ENCODE results near the gene ZNF580. TPM values are rescaled to one million over a fixed set of nuclear protein-coding genes. Genes with fewer than 3 reads are reported as not detected.
A peak's percentile ranks its signal among the peaks of the same experiment; 100 is the strongest.

ZNF580 gene
- polyA plus RNA-seq, 1 donor, result 39.9 TPM

GRCh38 chr19:55674841-55675660, 34.2 kb downstream of the ZNF580 start, which contains the start of gene EPN1:
TSS of gene EPN1 (plus strand) at chr19:55675226. CDS start at chr19:55678628, 3,402 bp downstream.
- peak; percentile 94 for DNase-seq

DNA sequence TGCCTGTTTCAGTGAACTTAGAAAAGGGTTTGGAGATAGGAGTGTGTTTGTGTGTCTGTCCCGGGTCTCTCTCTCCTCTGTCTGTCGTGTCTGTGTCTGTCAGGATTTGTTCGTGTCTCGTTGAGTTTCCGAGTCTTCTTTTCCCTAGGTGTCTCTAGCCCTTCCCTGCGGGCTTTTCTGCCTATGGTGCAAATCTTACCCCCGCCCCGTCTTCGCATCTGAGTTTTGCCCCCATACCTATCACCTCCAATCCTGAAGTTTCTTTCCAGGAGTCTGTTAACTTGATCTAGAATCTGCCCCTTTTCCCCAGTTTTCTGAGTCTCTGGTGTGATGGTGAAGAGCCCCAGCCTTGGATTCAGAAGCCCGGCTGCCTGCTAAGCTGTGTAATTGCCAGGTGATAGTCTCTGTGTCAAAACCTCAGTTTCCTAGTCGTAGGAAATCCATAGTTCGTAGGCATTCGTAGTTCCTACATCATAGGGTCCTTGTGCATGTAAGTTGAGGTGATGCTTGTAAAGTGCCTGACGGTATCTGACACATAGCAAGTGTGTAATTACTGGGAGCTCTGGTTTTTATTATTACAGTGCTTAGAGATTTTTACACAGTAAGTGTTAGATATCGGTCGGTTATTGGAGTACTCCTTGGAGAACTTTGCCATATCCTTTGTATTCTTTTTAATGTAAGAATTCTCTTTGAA, 35.0 kb downstream of the ZNF580 start:
- DNase-seq, result no peak

DNA sequence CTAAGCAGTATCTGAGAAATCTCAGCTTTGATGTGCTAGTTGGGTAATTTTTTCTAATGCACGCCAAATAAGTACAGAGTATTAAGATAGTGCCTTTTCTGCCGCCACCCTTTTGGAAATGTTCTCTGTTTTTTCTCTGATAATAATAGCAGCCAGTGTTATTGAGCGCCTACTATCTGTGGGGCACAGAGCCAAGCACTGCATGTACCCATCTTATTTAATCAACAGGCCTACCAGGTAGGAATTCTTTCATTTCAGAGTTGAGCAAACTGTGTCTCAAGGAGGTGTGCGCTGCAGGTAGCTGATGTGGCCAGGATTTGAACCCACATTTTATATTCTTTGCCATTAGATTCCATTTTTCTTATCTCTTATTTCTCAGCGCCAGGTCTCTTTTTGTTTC, 35.6 kb downstream of the ZNF580 start:
- no peak for DNase-seq

GRCh38 chr19:55676889-55677505, 36.2 kb downstream of the ZNF580 start:
- no peak for DNase-seq

- DNase-seq, result no peak
Observed at GRCh38 chr19:55677572-55678028, 36.8 kb downstream of the ZNF580 start.

DNA sequence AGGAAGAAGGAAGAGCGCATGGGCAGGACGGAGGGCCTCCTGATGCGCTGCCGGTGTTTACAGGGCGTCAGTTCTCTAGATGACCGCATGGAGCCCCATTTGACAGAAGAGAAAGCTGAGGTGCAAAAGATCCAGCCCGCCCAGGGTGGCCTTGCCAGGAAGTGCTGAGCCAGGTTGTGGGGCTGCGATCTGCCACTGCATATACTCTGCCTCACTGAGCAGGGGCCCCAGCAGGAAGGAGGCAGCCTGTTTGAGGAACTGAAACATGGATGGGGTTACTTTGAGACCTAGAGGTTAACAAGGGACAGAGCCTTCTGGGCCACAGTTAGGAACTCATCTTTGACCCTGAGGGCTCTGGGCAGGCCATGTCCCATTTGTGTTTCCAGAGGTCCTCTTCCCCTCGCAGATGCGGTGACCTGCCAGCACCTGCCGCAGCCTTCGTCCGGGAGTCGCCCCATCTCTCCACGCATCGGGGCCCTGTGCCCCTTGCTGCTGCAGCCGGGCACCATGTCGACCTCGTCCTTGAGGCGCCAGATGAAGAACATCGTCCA, 37.4 kb downstream of the ZNF580 start:
- no peak for DNase-seq

DNA sequence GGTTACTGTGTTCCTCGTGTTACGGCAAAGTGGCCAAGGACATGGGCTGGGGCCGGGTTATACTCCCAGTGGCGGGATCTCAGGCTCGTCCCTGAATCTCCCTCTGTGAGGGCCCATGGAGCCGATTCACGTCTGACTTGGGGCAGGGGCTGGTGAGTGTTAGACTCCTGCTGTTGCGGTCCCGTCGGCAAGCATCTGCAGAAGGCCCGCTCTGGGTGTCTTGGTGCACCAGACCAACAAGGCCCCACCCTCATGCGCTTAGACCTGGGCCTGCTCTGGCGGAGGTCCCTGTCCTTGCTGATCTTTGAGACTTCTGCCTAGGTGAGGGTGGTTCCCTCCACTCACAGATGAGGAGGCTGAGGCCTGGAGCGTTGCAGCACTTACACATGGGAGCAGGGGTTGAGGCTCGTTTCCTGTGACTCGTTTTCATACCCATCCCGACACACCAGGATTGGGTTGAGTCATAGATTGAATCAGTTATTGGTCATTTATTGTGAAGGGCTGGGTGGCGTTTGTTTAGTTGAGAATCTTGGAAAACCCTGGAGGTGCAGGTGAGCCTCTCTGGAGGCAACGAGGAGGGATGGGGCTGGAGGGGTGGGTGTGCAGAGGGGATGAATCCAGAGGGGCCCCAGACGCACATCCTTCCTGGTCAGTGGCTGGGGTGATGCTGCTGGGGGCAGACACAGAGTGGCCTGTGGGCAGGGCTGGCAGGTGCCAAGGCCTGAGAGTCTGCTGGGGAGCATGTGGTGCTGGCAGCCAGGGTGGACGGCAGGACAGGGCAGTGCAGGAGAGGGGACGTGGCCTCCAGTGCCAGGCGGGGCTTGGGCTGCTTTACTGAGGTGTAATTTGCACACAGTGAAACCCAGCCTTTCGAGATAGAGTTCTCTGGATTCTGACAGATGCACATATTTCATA, 38.8 kb downstream of the ZNF580 start:
- no peak for DNase-seq

- DNase-seq, result no peak
Observed at GRCh38 chr19:55680339-55681130, 39.7 kb downstream of the ZNF580 start.

DNA sequence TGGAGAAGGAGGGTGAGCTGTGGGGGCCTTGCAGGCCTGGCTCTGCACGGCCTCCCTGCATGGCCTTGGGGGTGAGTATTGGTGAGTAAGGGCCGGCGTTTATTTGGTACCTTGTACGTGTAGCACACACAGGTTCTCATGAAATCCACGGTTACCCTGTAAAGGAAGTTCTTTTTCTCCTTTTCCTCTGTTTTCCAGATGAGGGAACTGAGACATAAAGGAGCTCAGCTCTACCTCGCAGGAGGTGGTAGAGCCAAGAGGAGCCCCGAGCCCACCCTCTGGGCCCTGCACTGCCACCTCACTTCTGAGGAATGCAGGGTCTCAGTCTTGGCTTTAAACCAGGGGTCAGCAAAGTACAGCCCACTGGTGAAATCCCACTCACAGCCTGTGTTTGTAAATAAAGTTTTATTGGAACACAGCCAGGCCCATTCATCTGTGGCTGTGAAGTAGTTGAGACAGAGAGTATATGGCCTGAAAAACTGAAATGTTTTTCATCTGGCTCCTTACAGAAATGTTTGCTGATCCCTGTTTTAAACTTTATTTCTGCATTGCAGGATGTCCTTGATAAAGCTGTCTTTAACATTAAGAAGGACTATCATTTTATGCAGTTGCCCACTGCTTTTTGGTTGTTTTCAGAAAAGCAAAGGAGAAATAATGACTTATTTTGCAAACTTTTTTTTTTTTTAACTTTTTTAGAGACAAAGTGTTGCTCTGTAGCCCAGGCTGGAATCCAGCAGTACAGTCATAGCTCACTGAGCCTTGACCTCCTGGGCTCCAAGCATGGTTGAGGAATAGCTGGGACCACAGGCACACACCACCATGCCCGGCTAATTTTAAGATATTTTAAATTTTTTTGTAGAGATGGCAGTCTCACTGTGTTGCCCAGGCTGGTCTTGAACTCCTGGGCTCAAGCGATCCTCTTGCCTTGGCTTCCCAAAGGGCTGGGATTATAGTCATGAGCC, 40.6 kb downstream of the ZNF580 start:
- no peak for DNase-seq

DNA sequence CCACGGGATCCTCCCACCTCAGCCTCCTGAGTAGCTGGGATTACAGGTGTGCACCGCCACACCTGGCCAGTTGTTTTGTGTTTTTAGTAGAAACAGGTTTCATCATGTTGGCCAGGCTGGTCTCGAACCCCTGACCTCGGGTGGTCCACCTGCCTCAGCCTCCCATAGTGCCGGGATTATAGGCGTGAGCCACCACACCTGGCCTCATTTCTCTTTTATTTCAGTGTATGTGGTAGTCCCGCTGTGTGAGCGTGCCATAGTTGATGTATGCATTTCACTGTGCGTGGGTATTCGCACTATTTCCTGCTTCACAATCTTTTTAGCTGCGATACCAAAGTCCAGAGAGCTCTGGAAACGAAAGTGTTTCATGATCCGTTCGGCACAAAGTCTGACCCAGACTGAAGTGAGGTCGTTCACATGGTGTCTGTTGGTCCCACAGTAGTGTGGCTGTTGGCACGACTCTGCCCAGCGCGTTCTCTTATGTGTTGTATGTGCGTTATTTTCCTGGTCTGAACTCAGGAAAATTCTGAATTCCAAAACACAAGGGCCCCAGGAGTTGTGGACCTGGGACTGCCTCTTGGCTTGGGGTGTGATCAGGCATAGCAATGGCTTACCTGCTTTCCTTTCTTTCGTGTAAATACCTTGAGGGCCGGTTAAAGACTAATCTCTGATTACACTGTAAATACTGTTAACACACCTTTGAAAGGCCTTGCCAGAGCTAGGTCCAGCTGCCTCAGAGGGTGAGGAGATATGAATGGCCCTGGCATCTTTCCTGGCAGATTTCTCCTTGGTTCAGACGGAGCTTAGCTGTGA, 42.9 kb downstream of the ZNF580 start:
- DNase-seq, result no peak

GRCh38 chr19:55684946-55685681, 44.3 kb downstream of the ZNF580 start:
- no peak for DNase-seq

- no peak for DNase-seq
Observed at GRCh38 chr19:55685776-55686175, 45.0 kb downstream of the ZNF580 start.

DNA sequence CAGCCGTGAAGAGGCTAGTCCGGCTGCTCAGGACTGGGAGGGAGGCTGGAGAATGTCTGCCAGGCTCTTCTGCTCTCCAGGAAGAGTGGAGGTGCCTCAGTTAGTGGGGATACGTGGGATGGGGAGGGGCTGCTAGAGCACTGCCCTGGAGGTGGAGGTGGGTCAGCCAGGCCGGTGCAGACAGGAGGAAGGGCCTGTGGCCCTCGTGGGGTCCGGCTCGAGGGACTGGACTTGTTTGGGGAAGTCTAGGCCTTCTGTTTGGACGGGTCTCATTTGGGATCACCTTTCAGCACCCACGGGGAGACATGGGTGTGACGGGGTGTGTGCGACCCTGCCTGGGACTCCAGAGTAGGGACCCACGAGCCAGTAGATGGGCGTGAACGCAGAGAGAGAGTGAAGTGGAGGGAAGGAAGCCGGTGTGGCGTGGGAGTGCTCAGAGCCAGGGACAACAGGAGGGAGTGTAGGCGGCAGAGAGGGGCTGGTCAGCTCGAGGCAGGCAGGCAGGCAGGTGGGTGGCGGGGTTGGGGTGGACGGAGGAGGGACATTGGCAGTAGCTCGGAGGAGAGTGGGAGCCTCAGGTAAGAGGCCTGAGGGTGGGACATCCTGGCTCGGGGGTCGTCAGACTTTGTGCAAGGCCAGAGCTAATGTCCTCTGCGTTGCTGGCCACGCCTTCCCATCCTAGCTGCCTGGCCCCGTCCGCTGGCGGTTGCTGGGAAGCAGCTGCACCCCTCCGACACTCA, 45.7 kb downstream of the ZNF580 start:
- DNase-seq, result no peak

- no peak for DNase-seq
Observed at GRCh38 chr19:55687281-55688201, 46.7 kb downstream of the ZNF580 start.

GRCh38 chr19:55688422-55689218, 47.8 kb downstream of the ZNF580 start:
- DNase-seq, result no peak
